Retinal pigment epithelial cell (primary cell): ENCODE measurements around the gene RAB7B.

Experiments used
- DNase-seq: peaks from one replicate; pipeline ENCODE4 v3.0.0-alpha.2; 2010; ENCODE audit warnings: low read depth
- H3K4me3 ChIP-seq: 2 replicates; pipeline ENCODE4 v1.5.1; 2011; ENCODE audit warnings: mild to moderate bottlenecking, low read length, control low read depth, moderate library complexity
- TF ChIP-seq, protein P1 (sequence below): conservative IDR thresholded peaks from 2 replicates; pipeline ENCODE4 v1.5.1; 2011; ENCODE audit warnings: low read depth, low read length, control low read depth, inconsistent platforms

RAB7B gene

DNA sequence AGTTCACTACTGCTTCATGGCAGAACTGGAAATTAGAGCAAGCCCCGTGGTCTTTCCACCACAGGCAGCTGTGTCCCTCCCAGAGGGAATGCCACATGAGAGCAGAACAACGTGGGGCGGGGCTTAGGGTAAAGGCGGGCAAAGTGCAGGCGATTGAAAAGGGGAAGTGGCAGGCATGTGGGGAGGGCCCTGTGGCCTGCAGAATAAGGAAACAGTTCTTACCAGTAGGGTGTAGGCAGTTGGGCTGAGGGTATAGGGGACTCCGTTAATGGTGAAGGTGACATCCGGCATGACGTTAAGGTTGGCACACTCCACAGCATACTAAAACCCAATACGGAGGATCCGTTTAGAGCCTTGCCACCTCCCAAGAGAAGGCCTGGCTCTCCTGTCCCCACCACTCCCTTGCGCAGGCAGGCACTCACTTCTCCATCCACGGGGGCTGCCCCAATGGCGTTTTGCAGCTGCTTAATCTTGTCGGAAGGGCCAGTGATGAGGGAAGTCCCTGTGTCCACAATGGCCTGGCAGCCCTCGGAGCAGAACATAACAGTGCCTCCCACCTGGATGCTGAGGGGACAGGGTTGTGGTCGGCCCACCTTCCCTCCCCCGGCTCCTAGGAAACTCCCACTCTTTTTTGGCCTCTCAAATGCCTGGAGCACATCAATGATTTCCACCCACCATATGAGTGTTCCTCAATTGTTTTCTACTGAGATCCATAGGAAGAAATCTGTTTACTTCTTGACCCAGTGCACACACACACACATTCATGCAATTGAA lies 9.1 kb upstream of the RAB7B start:
- TF ChIP-seq, protein P1, sequence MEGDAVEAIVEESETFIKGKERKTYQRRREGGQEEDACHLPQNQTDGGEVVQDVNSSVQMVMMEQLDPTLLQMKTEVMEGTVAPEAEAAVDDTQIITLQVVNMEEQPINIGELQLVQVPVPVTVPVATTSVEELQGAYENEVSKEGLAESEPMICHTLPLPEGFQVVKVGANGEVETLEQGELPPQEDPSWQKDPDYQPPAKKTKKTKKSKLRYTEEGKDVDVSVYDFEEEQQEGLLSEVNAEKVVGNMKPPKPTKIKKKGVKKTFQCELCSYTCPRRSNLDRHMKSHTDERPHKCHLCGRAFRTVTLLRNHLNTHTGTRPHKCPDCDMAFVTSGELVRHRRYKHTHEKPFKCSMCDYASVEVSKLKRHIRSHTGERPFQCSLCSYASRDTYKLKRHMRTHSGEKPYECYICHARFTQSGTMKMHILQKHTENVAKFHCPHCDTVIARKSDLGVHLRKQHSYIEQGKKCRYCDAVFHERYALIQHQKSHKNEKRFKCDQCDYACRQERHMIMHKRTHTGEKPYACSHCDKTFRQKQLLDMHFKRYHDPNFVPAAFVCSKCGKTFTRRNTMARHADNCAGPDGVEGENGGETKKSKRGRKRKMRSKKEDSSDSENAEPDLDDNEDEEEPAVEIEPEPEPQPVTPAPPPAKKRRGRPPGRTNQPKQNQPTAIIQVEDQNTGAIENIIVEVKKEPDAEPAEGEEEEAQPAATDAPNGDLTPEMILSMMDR = no peak
- no peak overlapping the region for H3K4me3 ChIP-seq
- DNase-seq = no peak

DNA sequence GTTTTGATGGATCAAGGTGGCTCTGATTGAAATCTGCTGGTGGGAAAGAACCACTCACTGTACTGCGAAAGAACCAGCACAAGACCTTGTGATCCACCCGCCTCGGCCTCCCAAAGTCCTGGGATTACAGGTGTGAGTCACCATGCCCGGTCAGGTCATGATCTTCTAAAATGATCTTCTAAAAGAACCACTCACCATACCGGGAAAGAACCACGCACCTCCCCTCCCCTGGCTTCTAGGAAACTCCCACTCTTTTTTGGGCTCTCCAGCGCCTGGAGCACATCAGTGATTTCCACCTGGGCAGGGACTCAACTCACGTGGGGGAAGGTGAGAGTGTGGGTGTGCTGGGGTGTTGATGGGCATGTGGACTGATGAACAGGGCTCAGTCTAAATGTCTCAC lies 7.9 kb upstream of the RAB7B start:
- no peak for DNase-seq
- TF ChIP-seq, protein P1 = no peak

GRCh38 chr1:206010060-206010459 lies 6.9 kb upstream of the RAB7B start:
- H3K4me3 ChIP-seq = no peak overlapping the region
- no peak for DNase-seq
- TF ChIP-seq, protein P1 = no peak

More for the DNA sequence above, 7.9 kb upstream of the RAB7B start:
- no peak overlapping the region for H3K4me3 ChIP-seq

DNA sequence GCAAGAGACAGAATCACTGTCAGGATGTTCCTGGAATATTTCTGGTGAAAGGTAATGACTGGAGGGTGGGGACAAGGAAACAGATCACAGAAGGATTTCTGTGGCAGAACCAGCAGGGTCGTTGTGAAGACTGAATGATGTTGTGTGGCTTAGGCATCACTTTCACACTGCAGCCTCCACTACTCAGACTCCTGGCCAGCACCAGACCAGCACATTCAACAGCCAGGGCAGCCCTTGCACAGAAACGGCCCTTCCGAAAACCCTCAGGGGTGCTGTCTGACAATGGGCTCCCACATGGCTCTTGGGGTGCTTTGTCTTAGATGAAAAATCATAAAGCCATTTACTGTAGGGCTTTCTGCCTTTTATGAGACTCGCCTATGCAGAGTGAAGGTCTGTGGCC lies 3.8 kb upstream of the RAB7B start:
- no peak overlapping the region for H3K4me3 ChIP-seq
- no peak for DNase-seq
- TF ChIP-seq, protein P1 = no peak

- no peak for DNase-seq
- no peak overlapping the region for H3K4me3 ChIP-seq
- TF ChIP-seq, protein P1 = no peak
These were observed 2.6 kb upstream of the RAB7B start for GRCh38 chr1:206005778-206006180.

- TF ChIP-seq, protein P1 = no peak
- no peak for DNase-seq
- no peak overlapping the region for H3K4me3 ChIP-seq
These were observed 2.0 kb upstream of the RAB7B start for GRCh38 chr1:206005234-206005633.

DNA sequence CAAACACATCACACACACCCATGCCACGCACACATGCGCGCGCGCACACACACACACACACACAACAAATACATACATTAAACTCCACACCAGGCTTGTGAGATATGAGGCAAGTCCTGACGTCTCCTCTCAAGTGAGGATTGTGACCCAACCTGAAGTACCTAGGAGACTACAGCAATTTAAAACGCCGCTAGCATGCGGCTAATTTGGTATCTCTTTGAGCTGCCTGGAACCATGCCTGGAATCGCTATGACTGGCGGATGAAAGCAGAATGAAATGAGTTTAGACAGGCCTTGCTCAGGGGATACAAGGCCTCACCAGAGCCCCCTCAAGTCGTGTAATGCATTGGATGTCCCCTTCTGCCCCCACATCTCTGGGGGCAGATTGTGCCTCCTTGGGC lies 1.6 kb upstream of the RAB7B start:
- no peak overlapping the region for H3K4me3 ChIP-seq
- DNase-seq = no peak

More for the DNA sequence above, 1.6 kb upstream of the RAB7B start:
- TF ChIP-seq, protein P1 = no peak
